ENCODE results near the gene DCPS.
"Not testable (repeated sequence)": the region's sequence is repeated elsewhere in the genome, so short reads cannot be mapped to it uniquely, and the experiment has no call there.

Gene DCPS

DNA sequence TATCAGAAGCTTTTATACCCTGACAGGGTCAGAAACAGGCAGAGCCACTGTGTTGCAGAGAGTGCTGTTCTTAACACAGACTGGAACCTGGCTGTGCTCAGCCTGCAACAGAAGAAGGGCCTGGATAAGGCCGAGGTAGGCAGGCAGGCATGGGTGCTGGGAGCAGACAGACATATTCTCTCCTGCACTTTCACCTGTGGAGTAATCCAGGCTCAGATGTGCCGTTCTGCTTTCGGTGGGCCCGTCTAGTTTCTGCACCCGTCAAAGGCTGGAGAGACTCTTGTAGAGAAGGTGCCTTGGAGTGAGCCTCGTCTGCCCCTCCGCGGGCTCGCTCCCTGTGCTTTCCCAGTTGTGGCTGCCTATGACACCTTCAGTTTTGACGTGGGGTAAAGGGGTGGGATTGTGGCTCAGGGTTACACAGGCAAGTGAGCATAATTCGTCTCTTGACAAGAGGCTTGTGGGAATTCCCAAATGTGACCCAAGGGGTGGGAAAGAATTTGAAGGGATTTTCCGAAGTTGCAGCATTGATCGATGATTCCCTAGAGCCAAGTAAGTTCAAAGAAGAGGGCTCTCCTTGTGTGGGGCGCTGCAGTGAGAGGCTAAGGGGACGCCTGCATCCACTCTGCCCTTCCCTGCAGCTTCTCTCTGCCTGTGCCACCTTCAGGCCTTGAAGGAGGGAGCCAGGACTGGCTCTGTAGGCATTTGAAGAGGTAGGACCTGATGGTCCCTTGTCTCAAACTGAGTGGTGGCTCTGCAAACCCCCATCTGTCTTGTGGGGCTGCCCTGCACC is 35.4 kb downstream of the DCPS start:
- Histone ChIP-seq H3K4me3 (ENCODE audit: low read depth, low read length) (no peak overlapping the region), H3K27me3 (ENCODE audit: control insufficient read depth, insufficient read depth, low read length) (no peaks in the 10 kb centered on the region), H3K9ac (ENCODE audit: low read depth, low read length) (no peak overlapping the region), H3K4me1 (ENCODE audit: control insufficient read depth, insufficient read depth, low read length) (no peaks in the 10 kb centered on the region), H3K36me3 (ENCODE audit: control insufficient read depth, insufficient read depth, low read length) (peaks cover 12% of the 10 kb centered on the region), H3K9me3 (ENCODE audit: control insufficient read depth, insufficient read depth, low read length) (no peaks in the 10 kb centered on the region)

DNA sequence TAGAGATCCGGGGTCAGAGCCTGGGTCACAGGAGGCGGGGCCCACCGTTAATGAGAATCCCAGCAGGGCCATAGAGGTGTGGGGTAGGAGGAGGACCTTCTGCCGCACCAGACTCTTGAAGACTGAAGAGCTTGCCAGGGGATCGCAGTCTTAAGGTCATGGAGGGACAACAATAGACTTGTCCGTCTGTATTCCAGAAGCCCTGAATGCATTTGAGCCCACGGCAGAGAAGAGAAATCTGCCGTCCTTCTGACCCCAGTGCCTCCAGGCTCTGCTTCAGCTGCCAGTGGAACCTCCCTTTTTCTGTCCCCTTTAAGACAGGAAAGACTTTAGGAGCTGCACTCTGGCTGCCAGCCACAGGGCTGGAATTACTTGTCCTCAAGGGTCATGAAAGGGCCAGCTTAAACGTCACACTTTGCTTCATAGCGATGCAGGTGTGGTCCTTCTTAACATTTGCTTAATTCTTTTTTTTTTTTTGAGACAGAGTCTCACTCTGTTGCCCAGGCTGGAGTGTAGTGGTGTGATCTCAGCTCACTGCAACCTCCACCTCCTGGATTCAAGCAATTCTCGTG is 36.1 kb downstream of the DCPS start:
- H3K36me3 ChIP-seq (ENCODE audit: control insufficient read depth, insufficient read depth, low read length): peaks cover 12% of the 10 kb centered on the region
- H3K27me3 ChIP-seq (ENCODE audit: control insufficient read depth, insufficient read depth, low read length): no peaks in the 10 kb centered on the region
- no peaks in the 10 kb centered on the region for H3K4me1 ChIP-seq (ENCODE audit: control insufficient read depth, insufficient read depth, low read length)
- H3K9me3 ChIP-seq (ENCODE audit: control insufficient read depth, insufficient read depth, low read length): no peaks in the 10 kb centered on the region
- H3K4me3 ChIP-seq (ENCODE audit: low read depth, low read length): no peak overlapping the region
- H3K9ac ChIP-seq (ENCODE audit: low read depth, low read length): no peak overlapping the region

DNA sequence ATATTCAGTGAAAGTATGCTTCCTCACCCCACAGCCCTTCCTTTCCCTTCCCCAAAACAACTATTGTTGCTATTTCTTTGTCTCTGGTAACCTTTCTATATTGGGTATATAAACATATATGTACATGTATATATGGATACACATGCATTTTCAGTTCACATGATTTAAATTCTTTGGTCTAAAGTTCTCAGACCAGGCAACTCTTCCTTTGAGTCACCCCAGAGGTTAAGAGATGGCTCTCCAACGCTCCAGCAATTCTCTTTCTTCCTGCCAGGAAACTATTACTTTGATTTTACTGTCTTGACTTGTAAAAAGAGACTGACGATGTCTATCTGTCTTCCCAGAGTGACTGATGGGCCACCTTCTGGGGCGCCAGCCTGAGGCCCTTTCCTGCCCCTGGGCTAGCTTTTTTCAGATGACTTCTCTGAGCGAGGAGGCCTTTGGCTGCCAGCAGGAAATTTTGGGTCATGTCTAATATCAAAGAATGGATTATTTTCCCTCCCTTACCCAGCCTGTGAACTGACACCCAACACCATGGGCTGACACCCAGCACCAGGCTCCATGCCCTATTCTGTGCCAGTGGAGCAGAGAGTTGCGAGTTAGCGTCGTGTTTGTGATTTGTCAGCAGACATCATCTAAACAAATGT is 37.2 kb downstream of the DCPS start:
- Histone ChIP-seq H3K4me1 (ENCODE audit: control insufficient read depth, insufficient read depth, low read length) (no peaks in the 10 kb centered on the region), H3K9ac (ENCODE audit: low read depth, low read length) (no peak overlapping the region), H3K4me3 (ENCODE audit: low read depth, low read length) (no peak overlapping the region), H3K9me3 (ENCODE audit: control insufficient read depth, insufficient read depth, low read length) (no peaks in the 10 kb centered on the region), H3K27me3 (ENCODE audit: control insufficient read depth, insufficient read depth, low read length) (no peaks in the 10 kb centered on the region), H3K36me3 (ENCODE audit: control insufficient read depth, insufficient read depth, low read length) (peaks cover 12% of the 10 kb centered on the region)

DNA sequence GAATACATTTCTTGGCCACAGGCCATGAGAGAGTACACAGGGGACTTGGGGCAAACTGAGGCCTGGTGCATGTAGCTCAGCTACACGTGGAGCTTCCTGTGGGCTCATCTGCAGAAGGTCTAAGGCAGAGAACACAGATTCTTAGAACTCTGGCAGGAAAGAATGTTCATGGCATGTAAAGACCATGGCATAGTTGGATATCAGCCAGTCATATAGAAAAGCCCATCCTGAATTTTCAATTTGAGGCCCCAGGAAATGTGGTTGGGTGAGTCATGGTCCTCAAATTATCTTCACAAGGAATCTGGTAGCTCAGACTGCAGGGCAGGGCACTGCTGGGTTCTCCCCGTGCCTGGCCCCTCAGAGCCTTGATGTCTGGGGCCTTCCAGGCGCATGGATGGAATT is 37.9 kb downstream of the DCPS start:
- peaks cover 12% of the 10 kb centered on the region for H3K36me3 ChIP-seq (ENCODE audit: control insufficient read depth, insufficient read depth, low read length)
- H3K4me3 ChIP-seq (ENCODE audit: low read depth, low read length): no peak overlapping the region
- H3K27me3 ChIP-seq (ENCODE audit: control insufficient read depth, insufficient read depth, low read length): no peaks in the 10 kb centered on the region
- H3K9me3 ChIP-seq (ENCODE audit: control insufficient read depth, insufficient read depth, low read length): no peaks in the 10 kb centered on the region
- no peaks in the 10 kb centered on the region for H3K4me1 ChIP-seq (ENCODE audit: control insufficient read depth, insufficient read depth, low read length)
- H3K9ac ChIP-seq (ENCODE audit: low read depth, low read length): no peak overlapping the region

DNA sequence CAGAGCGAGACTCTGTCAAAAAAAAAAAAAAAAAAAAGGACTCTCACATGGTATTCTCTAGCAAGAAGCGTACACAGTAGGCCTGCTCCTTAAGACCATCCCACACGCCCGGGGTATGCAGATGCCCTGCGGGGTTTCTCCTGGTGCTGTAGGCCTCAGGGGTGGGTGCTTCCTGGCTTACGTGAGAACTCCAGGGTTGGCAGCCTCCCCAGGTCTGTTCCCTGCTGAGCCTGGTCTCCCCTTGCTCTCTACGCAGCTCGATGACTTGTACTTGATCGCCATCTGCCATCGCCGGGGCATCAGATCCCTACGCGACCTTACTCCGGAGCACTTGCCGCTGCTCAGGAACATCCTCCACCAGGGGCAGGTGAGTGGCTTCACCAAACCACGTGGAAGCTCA is 39.2 kb downstream of the DCPS start:
- H3K36me3 ChIP-seq (ENCODE audit: control insufficient read depth, insufficient read depth, low read length): peaks cover 12% of the 10 kb centered on the region

DNA sequence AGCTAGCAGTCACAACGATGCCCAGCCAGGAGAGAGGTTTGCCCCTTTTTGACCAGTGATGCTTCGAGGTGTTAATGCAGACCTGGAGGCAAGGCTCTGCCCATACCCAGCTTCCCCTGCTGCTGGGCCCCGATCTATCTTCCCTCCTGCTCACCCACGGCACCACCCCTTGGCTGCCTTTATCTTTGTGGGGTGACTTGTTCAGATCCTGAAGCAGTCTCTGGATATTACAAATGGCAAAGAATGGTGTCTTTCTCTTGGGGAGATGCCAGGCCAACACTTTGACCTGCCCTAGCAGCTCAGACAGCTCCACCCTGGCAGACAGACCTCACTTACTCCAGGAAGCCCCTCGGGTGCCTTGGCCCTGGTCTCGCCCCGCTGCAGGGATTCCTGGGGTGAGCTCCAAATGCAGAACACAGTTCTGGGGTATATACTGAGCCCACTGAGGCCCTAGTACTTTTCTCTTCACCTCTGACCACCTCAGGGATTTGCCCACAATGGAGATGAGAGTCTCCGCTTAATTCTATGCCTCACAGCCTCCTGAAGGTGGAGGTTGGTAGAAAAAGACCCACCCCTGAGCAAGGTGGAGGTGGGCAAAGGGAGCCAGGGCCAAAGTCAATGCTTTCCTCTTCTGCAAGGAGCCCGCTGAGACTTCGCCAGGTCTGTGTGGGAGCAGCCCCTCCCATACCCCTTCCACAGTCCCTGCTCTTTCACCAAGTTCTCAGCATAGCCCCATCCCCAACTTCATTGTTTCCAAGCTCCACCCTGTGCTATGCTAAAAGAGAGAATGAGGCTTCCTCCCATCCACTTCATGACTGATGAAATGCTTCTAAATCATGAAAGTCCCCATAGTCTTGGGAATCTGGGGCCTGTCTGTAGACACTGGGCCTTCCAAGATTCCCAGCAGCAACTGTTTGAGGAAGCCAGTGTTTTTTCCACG is 40.6 kb downstream of the DCPS start:
- peaks cover 8% of the 10 kb centered on the region for H3K36me3 ChIP-seq (ENCODE audit: control insufficient read depth, insufficient read depth, low read length)
- no peaks in the 10 kb centered on the region for H3K4me1 ChIP-seq (ENCODE audit: control insufficient read depth, insufficient read depth, low read length)

More for the DNA sequence above, 39.2 kb downstream of the DCPS start:
- Histone ChIP-seq H3K4me3 (ENCODE audit: low read depth, low read length) (no peak overlapping the region), H3K4me1 (ENCODE audit: control insufficient read depth, insufficient read depth, low read length) (no peaks in the 10 kb centered on the region), H3K9me3 (ENCODE audit: control insufficient read depth, insufficient read depth, low read length) (no peaks in the 10 kb centered on the region), H3K27me3 (ENCODE audit: control insufficient read depth, insufficient read depth, low read length) (no peaks in the 10 kb centered on the region), H3K9ac (ENCODE audit: low read depth, low read length) (no peak overlapping the region)

DNA sequence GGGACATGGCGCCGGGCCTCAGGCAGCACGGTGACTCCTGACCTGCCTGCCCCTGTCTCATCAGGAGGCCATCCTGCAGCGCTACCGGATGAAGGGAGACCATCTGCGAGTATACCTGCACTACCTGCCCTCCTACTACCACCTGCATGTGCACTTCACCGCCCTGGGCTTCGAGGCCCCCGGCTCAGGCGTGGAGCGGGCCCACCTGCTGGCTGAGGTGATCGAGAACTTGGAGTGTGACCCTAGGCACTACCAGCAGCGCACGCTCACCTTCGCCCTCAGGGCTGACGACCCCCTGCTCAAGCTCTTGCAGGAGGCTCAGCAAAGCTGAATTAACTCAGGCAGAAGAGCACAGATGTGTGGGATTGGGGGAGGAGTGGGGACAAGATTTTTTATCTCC is 41.4 kb downstream of the DCPS start:
- Histone ChIP-seq H3K9ac (ENCODE audit: low read depth, low read length) (no peak overlapping the region), H3K4me1 (ENCODE audit: control insufficient read depth, insufficient read depth, low read length) (no peaks in the 10 kb centered on the region), H3K36me3 (ENCODE audit: control insufficient read depth, insufficient read depth, low read length) (peaks cover 6% of the 10 kb centered on the region), H3K27me3 (ENCODE audit: control insufficient read depth, insufficient read depth, low read length) (no peaks in the 10 kb centered on the region), H3K4me3 (ENCODE audit: low read depth, low read length) (no peak overlapping the region), H3K9me3 (ENCODE audit: control insufficient read depth, insufficient read depth, low read length) (no peaks in the 10 kb centered on the region)

More for the DNA sequence above, 40.6 kb downstream of the DCPS start:
- Histone ChIP-seq H3K9me3 (ENCODE audit: control insufficient read depth, insufficient read depth, low read length) (no peaks in the 10 kb centered on the region), H3K4me3 (ENCODE audit: low read depth, low read length) (no peak overlapping the region), H3K27me3 (ENCODE audit: control insufficient read depth, insufficient read depth, low read length) (no peaks in the 10 kb centered on the region), H3K9ac (ENCODE audit: low read depth, low read length) (no peak overlapping the region)

DNA sequence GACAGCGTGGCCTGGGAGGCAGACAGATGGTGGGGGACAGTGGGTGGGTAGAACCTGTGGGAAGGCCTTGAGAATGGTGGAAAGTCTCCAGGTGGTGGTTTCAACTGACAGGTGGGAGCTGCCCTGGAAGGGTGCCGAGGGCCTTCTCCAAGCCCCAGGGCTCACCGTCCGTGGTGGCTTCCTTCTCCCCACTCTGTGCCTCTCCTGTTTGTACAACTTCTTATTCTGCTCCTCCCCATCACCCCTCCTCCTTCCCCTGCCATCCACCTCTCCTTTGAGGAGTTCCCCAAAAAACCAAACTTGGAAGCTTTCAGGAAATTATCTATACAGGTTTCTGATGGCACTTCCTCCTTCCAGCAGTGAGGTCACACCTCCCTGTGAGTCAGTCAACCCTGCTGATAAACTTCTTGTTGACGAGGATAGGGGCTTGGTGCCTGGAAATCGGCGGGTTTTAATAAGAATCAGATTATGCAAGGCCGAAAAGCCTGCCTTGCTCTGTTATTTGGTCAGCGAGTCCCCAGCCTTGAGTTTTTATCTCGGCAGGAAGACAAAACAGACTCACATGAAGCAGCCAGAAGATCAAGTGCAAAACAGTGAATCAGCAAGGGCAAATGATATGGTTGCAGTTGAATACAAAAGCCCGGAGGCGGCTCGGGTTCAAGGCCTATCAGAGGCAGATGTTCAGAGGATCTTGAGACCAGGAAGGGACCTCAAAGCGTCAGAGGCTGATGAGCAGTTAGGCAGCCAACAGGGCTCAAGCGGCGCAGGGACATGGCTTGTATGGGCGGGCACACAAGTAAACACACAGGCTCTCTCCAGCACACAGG is 42.1 kb downstream of the DCPS start:
- Histone ChIP-seq H3K27me3 (ENCODE audit: control insufficient read depth, insufficient read depth, low read length) (no peaks in the 10 kb centered on the region), H3K4me3 (ENCODE audit: low read depth, low read length) (no peak overlapping the region), H3K36me3 (ENCODE audit: control insufficient read depth, insufficient read depth, low read length) (peaks cover 6% of the 10 kb centered on the region), H3K9me3 (ENCODE audit: control insufficient read depth, insufficient read depth, low read length) (no peaks in the 10 kb centered on the region), H3K9ac (ENCODE audit: low read depth, low read length) (no peak overlapping the region), H3K4me1 (ENCODE audit: control insufficient read depth, insufficient read depth, low read length) (no peaks in the 10 kb centered on the region)

DNA sequence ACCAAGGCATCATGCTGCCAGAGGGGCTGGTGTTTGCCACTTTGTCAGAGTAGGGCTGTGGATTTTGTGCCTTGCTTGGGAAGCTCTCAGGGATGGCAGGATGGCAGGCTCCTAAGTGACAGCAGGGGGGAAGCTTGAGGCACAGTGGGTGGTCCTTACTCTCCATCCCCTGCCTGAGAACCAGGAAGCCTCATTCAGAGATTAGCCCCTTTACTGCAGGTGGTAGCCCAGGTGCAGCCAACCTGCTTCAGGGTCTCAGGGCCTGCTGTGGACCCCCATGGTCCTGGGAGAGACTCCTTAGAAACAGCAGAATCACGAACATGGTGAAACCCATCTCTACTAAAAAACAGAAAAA is 42.7 kb downstream of the DCPS start:
- Histone ChIP-seq H3K9me3 (ENCODE audit: control insufficient read depth, insufficient read depth, low read length) (no peaks in the 10 kb centered on the region), H3K36me3 (ENCODE audit: control insufficient read depth, insufficient read depth, low read length) (peaks cover 9% of the 10 kb centered on the region), H3K9ac (ENCODE audit: low read depth, low read length) (no peak overlapping the region), H3K27me3 (ENCODE audit: control insufficient read depth, insufficient read depth, low read length) (no peaks in the 10 kb centered on the region), H3K4me3 (ENCODE audit: low read depth, low read length) (no peak overlapping the region), H3K4me1 (ENCODE audit: control insufficient read depth, insufficient read depth, low read length) (no peaks in the 10 kb centered on the region)

DNA sequence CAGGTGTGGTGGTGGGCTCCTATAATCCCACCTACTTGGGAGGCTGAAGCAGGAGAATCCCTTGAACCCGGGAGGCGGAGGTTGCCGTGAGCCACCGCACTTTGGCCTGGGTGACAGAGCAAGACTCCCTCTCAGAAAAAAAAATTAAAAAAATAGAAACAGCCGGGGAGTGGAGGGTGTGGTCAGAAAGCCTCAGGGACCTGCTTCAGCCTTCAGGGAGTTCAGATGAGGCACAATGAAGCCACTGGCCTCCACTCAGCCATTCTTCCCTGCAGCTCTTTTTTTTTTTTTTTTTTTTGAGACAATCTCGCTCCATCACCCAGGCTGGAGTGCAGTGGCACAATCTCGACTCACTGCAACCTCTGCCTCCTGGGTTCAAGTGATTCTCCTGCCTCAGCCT is 43.1 kb downstream of the DCPS start:
- not testable (repeated sequence) for H3K4me1 ChIP-seq (ENCODE audit: control insufficient read depth, insufficient read depth, low read length); H3K27me3 ChIP-seq (ENCODE audit: control insufficient read depth, insufficient read depth, low read length); H3K9ac ChIP-seq (ENCODE audit: low read depth, low read length); H3K9me3 ChIP-seq (ENCODE audit: control insufficient read depth, insufficient read depth, low read length); H3K36me3 ChIP-seq (ENCODE audit: control insufficient read depth, insufficient read depth, low read length); H3K4me3 ChIP-seq (ENCODE audit: low read depth, low read length)

Measured in iPS-15b (cell line).